Measurements from ENCODE around the gene ESPNL.
"Not testable (repeated sequence)": the region's sequence is repeated elsewhere in the genome, so short reads cannot be mapped to it uniquely, and the experiment has no call there.

ESPNL gene, protein sequence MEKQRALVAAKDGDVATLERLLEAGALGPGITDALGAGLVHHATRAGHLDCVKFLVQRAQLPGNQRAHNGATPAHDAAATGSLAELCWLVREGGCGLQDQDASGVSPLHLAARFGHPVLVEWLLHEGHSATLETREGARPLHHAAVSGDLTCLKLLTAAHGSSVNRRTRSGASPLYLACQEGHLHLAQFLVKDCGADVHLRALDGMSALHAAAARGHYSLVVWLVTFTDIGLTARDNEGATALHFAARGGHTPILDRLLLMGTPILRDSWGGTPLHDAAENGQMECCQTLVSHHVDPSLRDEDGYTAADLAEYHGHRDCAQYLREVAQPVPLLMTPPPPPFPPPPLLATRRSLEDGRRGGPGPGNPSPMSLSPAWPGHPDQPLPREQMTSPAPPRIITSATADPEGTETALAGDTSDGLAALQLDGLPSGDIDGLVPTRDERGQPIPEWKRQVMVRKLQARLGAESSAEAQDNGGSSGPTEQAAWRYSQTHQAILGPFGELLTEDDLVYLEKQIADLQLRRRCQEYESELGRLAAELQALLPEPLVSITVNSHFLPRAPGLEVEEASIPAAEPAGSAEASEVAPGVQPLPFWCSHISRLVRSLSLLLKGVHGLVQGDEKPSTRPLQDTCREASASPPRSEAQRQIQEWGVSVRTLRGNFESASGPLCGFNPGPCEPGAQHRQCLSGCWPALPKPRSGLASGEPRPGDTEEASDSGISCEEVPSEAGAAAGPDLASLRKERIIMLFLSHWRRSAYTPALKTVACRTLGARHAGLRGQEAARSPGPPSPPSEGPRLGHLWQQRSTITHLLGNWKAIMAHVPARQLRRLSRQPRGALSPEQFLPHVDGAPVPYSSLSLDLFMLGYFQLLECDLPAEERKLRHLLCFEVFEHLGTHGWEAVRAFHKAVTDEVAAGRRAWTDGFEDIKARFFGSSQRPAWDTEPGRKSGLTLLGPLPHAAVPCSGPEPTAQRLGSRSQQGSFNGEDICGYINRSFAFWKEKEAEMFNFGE

DNA sequence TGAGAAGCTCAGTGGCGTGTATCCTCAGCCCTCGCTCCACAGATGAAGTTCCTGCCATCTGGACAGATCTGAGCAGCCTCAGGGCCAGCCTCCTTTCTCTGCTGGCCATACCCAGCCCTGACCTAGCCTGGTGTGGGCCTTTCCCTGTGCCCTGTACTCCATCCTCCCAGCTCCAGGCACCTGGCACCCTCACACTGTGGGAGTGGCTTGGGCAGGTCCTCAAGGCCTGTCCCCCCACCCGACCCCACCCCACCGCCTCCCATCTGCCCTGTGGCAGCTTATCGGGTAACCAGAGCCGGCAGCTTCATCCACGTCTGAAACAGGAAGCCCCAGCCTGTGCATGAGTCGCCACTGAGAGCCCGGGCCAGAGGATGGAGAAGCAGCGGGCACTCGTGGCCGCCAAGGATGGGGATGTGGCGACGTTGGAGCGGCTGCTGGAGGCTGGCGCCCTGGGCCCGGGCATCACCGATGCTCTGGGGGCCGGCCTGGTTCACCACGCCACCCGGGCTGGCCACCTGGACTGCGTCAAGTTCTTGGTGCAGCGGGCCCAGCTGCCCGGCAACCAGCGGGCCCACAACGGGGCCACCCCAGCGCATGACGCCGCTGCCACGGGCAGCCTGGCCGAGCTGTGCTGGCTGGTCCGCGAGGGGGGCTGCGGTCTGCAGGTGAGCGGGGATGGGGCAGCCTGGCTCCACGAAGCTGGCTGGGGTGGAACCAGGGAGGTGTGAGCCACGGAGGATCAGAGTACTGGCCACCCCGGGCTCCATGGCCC, at the start of gene ESPNL:
ESPNL (plus strand) TSS at position 292 of the 772 bp plus-strand sequence; CDS start at position 372, 80 bp downstream.
- no peak for DNase-seq (ENCODE audit: low spot score)

- no peak for DNase-seq (ENCODE audit: low spot score)
Measured at GRCh38 chr2:238053191-238053776, 46.9 kb upstream of the ESPNL start.

- no peak for DNase-seq (ENCODE audit: low spot score)
Measured at GRCh38 chr2:238055841-238056240, 44.3 kb upstream of the ESPNL start.

DNA sequence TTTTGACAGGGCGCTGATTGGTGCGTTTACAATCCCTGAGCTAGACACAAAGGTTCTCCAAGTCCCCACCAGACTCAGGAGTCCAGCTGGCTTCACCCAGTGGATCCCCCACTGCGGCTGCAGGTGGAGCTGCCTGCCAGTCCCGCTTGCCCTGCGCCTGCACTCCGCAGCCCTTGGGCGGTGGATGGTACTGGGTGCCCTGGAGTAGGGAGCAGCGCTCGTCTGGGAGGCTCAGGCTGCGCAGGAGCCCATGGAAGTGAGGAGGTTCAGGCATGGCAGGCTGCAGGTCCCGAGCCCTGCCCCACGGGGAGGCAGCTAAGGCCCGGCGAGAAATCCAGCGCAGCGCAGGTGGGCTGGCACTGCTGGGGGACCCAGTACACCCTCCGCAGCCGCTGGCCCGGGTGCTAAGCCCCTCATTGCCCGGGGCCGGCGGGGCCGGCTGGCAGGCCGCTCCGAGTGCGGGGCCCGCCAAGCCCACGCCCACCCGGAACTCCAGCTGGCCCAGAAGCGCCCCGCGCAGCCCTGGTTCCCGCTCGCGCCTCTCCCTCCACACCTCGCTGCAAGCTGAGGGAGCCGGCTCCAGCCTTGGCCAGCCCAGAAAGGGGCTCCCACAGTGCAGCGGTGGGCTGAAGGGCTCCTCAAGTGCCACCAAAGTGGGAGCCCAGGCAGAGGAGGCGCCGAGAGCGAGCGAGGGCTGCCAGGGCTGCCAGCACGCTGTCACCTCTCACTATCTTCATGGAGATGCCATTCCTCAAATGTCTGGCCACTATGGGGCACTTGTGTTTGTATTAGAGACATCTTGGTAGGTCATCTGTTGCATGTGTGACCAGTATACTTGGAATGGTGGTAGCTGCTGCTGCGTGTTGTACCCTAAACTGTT, 42.2 kb upstream of the ESPNL start:
- not testable (repeated sequence) for DNase-seq (ENCODE audit: low spot score)

DNA sequence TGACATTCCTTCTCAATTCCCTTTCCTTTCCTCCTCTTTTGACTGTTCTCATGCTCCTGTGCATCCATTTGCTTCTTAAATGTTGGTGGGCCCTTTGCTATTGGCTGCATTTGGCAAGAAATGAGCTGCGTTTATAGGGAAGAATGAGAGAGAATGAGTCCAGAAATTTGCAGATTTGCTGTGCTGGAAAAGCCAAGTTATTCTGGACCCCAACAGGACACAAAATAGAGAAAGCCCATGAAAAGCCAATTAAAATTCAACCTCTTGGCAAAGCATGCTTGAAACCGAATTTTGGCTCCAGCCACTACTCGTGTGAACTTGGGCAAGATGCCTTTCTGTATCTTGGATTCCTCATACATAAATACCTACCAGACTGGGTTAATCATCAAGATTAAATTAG, 40.6 kb upstream of the ESPNL start:
- DNase-seq (ENCODE audit: low spot score) = no peak

DNA sequence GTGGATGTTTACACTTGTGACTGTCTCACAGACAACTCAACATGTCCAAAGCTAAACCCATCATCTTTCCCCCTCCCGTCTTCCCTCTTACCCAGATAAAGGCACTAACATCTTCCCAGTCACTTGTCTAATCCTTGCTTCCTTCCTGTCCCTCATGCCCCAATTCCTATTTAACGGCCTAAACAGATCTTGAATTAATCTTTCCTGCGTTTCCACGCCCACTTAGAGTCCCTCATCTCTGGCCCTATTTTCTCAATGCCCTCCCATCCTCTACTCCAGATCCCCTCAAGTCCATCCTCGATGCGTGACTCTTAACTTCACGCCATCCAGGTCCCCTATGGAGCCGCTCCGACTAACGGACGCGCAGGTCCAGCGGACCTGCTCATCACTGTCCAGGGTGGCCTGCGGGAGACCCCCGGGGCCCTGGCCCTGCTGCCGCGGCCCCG, 40.0 kb upstream of the ESPNL start:
- DNase-seq (ENCODE audit: low spot score) = no peak

DNA sequence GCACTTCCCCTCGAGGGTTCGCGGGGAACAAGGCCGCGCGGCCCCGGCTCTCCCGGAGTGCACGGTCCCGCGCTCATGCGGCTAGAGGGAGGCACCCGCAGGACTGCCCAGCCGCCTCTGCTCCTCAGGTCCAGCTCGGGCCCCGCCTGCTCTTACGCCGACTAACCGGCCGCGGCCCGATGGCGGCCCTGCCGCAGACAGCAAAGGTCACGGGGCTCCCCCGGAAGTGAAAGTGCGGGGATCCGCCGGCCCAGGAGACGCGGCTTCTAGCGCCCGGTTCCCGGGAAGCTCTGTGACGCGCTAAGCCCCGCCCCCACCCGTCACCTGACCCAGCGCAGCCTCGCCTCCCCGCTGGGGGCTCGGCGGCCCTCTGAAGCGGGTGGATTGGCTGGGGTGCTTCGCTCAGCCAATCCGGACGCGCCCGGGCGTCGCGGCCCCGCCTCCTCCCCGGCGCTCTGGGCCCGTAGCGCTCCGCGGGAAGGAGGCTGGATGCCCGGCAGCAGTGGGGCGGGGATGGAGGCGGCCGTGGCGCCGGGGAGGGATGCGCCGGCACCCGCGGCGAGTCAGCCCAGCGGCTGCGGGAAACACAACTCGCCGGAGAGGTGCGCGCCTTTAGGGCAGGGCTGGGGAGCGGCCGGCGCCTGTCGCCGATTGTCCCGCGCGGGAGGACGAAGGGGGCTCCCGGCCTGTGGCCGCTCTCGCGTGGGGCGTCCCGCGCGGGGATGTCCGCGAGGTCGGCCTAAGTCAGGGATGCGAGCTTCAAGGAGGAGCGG, 39.4 kb upstream of the ESPNL start, which contains the start of gene SCLY:
SCLY (plus strand) TSS at position 460 of the 773 bp plus-strand sequence; CDS start at position 514, 54 bp downstream.
- DNase-seq (ENCODE audit: low spot score) = peak; percentile 100

GRCh38 chr2:238061315-238062202, 38.6 kb upstream of the ESPNL start:
- peak; percentile 37 for DNase-seq (ENCODE audit: low spot score)

GRCh38 chr2:238063414-238064189, 36.5 kb upstream of the ESPNL start:
- DNase-seq (ENCODE audit: low spot score) = no peak

DNA sequence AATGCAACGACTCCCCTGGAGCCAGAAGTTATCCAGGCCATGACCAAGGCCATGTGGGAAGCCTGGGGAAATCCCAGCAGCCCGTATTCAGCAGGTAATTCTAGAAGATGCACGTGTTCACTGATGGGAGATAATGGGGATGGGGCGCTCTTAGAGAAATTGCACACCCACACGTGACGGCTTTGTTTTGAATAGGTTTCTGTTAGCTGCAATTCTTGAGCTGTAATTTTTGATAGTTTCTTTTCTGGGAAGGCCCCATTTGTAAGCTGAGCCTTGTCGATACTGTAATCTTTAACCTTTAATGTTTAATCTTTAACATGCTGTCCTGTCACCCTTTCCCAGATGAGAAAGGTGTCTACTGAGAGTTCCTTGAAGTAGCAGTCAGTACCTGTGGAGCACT, 35.8 kb upstream of the ESPNL start:
- no peak for DNase-seq (ENCODE audit: low spot score)

GRCh38 chr2:238065071-238065846, 34.9 kb upstream of the ESPNL start:
- no peak for DNase-seq (ENCODE audit: low spot score)

GRCh38 chr2:238066218-238066617, 33.9 kb upstream of the ESPNL start:
- no peak for DNase-seq (ENCODE audit: low spot score)

DNA sequence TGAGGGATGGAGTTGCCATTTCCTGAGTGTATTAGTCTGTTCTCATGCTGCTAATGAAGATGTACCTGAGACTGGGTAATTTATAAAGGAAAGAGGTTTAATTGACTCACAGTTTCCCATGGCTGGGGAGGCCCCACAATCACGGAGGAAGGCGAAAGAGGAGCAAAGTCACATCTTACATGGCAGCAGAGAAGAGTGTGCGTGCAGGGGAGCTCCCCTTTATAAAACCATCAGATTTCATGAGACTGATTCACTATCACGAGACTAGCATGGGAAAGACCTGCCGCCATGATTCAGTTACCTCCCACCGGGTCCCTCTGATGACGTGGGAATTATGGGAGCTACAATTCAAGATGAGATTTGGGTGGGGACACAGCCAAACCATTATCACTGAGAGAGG, 33.4 kb upstream of the ESPNL start:
- not testable (repeated sequence) for DNase-seq (ENCODE audit: low spot score)

GRCh38 chr2:238067939-238068338, 32.2 kb upstream of the ESPNL start:
- no peak for DNase-seq (ENCODE audit: low spot score)

DNA sequence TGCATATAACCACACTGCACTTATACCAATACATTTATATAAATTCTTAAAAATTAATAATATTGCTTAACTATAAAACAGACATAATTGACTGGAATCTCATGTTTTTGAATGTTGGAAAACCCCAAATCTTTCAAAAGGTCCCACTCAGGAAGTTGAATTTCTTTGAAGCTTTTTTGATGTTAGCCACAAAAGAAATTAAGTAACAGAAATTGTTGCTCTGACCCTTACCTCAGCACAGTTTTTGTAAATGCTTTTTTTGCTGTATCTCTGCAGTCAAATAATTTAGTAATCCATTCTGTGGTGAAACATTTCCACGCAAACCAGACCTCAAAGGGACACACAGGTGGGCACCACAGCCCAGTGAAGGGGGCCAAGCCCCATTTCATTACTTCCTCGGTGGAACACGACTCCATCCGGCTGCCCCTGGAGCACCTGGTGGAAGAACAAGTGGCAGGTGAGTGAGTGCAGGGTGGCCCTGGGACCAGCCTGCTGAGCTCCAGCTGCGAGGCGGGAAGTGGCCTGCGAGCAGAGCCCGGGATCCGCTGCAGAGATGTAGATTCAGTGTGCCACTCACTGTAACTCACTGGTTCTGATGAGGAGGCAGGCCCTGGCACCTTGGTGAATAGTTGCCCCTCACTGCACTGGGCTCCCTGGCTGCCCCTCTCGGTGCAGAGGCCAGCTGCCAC, 31.0 kb upstream of the ESPNL start:
- DNase-seq (ENCODE audit: low spot score) = no peak

GRCh38 chr2:238069877-238070276, 30.3 kb upstream of the ESPNL start:
- DNase-seq (ENCODE audit: low spot score) = no peak
